Effector CD4-positive, alpha-beta T cell (primary cell): ENCODE data around the gene HOXB8.

ENCODE experiments used
- DNase-seq: peaks from one replicate; pipeline ENCODE4 v3.0.0-alpha.2; 2020

HOXB8 gene

GRCh38 chr17:48596000-48596734 lies 18.9 kb downstream of the HOXB8 start:
- no peak for DNase-seq

DNA sequence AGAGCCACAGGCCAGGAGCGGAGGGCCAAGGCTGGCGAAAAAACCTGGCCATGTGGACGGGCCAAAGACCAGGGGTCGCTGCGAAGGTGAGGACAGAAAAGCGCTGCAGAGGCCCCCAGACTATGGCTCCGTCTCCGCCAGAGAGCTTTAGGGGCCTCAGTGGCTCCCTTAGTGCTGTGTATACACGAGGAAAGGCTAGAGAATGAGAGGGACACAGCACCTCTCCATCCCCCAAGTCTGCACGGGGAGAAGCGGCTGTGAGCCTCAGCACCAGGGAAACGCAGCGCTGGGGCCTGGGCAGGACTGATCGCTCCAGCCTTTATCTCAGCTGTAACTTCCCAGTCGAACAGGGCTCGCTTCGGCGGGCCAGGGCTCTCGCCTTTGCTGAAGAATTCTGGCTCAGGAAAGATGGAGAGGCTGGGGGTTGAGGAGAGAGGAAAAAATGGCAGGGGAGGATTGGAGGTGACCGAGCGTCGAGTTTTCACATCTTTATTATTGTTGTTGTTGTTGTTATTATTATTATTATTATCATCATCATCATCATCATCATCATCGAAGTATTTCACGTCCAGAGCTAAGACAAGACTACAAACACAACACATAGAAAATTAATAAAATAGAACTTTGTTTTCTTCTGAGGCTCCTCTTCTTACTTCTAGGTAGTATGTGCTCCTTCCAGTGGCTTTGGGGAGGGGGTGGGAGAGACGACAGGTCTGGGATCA lies 19.7 kb downstream of the HOXB8 start:
- no peak for DNase-seq

GRCh38 chr17:48594538-48595277 lies 20.4 kb downstream of the HOXB8 start:
- no peak for DNase-seq

- DNase-seq, result peak; percentile 77
Measured at GRCh38 chr17:48593840-48594537, 21.1 kb downstream of the HOXB8 start.

GRCh38 chr17:48593126-48593829 lies 21.8 kb downstream of the HOXB8 start, which contains the start of gene HOXB5:
TSS of gene HOXB5 (minus strand) at chr17:48593779. CDS start at chr17:48593682, 97 bp downstream.
- DNase-seq, result no peak

DNA sequence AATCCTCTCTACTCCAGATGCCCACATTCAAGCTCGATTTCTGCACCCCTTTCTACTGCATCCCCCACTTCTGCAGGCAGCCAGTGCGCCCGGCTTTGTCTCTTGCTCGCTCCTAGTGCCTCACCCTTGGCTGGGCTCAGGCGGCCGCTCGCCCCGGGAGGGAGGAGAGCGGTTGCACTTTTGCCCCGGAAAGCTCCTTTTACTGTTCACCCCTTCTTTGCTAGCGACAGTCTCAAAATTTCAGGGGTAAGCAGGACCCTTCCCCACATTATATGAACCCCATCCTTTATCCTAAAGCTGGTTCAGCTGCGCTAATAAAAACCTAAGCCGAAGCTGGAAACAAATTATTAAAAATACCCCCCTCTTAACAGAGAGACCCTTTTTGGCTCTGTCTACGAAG lies 22.5 kb downstream of the HOXB8 start:
- no peak for DNase-seq

GRCh38 chr17:48592057-48592514 lies 23.0 kb downstream of the HOXB8 start:
- no peak for DNase-seq

- no peak for DNase-seq
Measured at GRCh38 chr17:48591255-48592056, 23.6 kb downstream of the HOXB8 start.

DNA sequence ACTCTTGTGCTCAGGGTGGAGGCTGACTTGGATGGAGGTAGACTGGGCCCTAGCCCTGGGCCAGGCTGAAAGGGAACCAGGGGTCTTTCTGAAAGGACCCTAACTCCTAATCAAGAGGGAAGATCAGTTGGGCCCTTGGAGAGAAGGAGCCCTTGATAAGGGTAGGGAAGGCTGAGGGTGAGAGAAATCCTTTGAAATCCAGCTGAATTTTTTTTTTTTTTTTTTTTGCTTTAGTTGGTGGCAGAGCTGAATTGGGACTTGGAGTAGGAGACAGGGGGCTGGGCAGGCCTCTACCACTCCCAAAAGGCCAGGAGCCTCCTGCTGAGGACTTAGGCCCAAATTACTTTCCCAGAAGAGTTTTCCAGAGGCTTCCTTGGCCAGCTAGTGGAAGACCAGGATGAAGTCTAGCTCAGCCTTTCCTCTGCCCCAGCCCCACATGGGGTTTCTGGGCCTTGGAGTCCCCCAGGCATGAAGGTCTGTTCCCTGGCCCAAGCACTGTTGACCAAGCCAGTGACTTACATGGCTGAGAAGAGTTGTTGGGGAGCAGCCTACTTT lies 24.4 kb downstream of the HOXB8 start:
- DNase-seq, result no peak

GRCh38 chr17:48589831-48590606 lies 25.1 kb downstream of the HOXB8 start, which contains the start of gene HOXB3:
TSS of gene HOXB3 (minus strand) at chr17:48590241. CDS start at chr17:48552474, 37,767 bp downstream.
- no peak for DNase-seq

GRCh38 chr17:48589060-48589830 lies 25.8 kb downstream of the HOXB8 start:
- no peak for DNase-seq

GRCh38 chr17:48588528-48588927 lies 26.6 kb downstream of the HOXB8 start:
- no peak for DNase-seq

- no peak for DNase-seq
Measured at GRCh38 chr17:48588074-48588415, 27.0 kb downstream of the HOXB8 start.

DNA sequence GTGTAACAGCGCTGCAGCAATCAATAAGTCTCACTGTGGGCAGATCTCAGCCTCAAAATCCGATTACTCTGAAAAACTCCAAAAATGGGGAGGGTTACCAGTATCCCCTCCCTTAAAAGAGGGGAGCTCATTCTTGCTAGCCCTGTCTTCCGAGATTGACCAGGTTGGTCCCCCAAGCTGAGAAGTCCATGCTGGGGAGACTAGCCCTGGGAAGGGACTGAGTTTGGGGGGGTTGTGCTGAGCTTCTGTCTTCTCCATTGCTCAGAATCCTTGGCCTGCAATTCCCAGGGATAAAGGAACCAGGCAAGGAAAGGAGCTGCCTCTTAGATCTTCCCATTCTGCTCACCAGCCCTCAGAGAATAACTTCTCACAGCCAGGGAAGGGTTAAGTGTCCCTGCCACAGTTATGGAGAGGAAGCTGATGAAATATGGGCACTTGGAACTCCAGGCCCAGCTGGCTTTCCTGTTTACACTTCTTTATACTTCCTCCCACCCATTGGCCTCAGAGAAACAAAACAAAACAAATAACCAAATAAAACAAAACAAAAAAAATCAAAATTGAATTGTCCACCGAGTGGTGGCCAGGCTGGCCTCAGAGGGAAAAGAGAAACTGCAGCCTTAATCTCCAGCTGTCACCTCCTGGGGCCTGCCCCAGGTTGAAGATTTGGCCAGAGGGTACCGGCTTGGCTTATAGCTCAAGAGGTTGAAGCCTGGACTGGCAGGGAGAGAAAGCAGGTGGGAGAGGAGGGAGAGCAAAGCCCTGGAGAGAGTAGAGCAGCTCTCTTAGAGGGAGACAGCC lies 27.6 kb downstream of the HOXB8 start:
- DNase-seq, result no peak

- DNase-seq, result no peak
Measured at GRCh38 chr17:48586355-48587258, 28.5 kb downstream of the HOXB8 start.

DNA sequence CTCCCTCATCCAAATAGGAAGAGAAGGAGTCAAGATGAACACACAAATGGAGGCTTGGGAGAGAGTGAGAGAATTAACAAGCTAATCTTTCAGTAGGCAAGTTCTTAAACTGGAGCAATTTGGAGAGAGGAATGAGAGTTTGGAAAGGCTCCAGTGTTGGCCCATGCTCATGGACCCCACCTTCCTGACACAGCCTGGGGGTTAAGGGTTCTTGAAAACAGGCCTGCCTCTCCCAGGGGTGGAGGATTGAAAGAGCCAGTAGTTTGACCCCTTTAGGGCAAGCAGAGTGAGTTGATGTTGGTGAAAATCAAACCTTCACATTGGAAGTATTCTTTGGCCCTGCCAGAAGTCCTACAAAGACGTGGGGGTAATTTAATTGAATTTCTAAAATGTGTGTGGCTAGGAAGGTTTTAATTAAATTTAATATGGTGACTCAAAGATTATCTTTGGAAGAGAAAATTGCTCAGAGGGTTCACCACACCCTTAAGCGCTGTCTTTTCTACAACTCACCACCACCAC lies 30.8 kb downstream of the HOXB8 start:
- no peak for DNase-seq

DNA sequence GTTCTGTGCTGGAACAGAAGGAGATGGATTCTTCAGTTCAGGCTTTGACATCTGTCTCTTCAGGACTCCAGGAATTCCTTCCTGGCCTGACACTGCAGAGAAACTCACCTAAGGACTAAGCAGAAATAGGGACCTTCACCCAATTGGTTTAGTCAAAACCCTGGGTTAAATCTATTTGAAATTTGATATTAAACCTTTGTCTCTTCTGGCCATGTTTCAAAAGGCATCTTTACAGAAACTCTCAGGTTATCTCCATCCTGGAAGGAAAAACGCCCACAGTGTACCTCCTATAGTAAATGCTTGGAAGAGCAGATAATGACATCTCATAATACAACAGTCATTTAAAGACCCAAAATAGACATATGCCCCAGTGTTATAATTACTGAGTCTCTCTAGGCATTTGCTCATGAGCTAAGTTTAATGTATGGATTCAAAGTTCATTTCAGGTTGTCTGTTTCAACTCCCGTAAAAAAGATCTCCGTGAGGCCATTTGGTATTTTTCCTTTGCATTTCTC lies 31.3 kb downstream of the HOXB8 start:
- DNase-seq, result no peak
